ENCODE measurements around the gene FRRS1. TPM values are rescaled to one million over a fixed set of nuclear protein-coding genes. Genes with fewer than 3 reads are reported as not detected.

The FRRS1 gene
- total and polyA plus RNA-seq, 2 of the 4 experiments (the other 2 are of a cell fraction): 3.8 to 23.5 TPM

DNA sequence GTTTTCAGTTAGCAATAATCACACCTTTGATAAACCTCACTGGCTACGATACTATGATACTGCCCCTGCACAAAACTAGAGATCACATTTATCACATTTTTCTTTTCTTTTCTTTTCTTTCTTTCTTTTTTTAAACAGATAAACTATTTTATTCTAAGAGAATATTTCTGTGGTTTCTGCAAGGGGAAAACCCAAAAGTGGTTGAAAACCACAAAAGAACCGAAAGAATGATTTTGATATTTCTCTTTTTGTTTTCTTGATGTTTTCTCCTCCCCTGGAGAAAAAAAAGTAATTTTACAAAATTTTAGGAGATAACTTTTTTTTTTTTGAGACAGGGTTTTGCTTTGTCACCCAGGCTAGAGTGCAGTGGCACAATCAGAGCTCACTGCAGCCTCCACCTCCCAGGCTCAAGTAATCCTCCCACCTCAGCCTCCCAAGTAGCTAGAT is 18.4 kb upstream of the FRRS1 start:
- WGBS, 2 experiments (ENCODE audit: extremely low coverage in 2 of 2, insufficient read length in 1 of 2): no CpG with 5 or more reads among the region's 2 CpGs
- no peak for DNase-seq
- H4K20me1 ChIP-seq (ENCODE audit: insufficient read depth, low read length): no peaks in the 10 kb centered on the region
- peaks cover 3% of the 10 kb centered on the region; the same call in 1 of the 2 replicates for H3K27me3 ChIP-seq (ENCODE audit: control insufficient read depth, insufficient read depth, low read length)
- no TSS peak for BruUV-seq (replicated peaks)
- H3K4me2 ChIP-seq (ENCODE audit: low read depth, low read length): no peak overlapping the region
- H3K56ac ChIP-seq (ENCODE audit: extremely low read depth, insufficient read depth, low read length): no peak overlapping the region
- H2BK15ac ChIP-seq (ENCODE audit: low read depth, low read length): no peak overlapping the region
- H3K36me3 ChIP-seq (ENCODE audit: control insufficient read depth, insufficient read depth, low read length): no peaks in the 10 kb centered on the region
- H3K4me3 ChIP-seq (ENCODE audit: insufficient read depth, low read depth, low read length): no peak overlapping the region
- no peak overlapping the region for H2BK5ac ChIP-seq (ENCODE audit: low read depth, low read length, poor library complexity, severe bottlenecking)
- no peak for ATAC-seq (ENCODE audit: low read depth)
- dilution Hi-C loops (cut with HindIII; ENCODE audit: low sequenced_read_pairs, unreplicated experiment): no loop called here
- no peak overlapping the region for H4K91ac ChIP-seq (ENCODE audit: insufficient read depth, low read depth, low read length)
- ChIA-PET CTCF (no interaction called here), POLR2A (ENCODE audit: unreplicated experiment) (no interaction called here)
- in situ Hi-C loops (cut with MboI; ENCODE audit: low sequenced_read_pairs): no loop called here
- no peaks in the 10 kb centered on the region for H3K9me3 ChIP-seq (ENCODE audit: control insufficient read depth, insufficient read depth, low read length)
- H2AFZ ChIP-seq (replicated peaks; ENCODE audit: low read length, poor library complexity): no peak overlapping the region
- H4K8ac ChIP-seq (ENCODE audit: low read depth in 2 of 2, low read length in 2 of 2): no peak overlapping the region
- H3K4me1 ChIP-seq (ENCODE audit: control insufficient read depth, insufficient read depth, low read length): no peaks in the 10 kb centered on the region
- TF ChIP-seq CHD1 (IDR thresholded peaks at IDR 0.05; ENCODE audit: low read depth, low read length): no peak
- TF ChIP-seq MAZ (IDR thresholded peaks at IDR 0.05; ENCODE audit: borderline replicate concordance, low read depth, low read length): no peak
- TF ChIP-seq SMC3 (IDR thresholded peaks at IDR 0.05; ENCODE audit: low read depth, low read length): no peak
- TF ChIP-seq NFE2L2 (IDR thresholded peaks at IDR 0.05; ENCODE audit: low read depth, low read length): no peak
- no peak for TF ChIP-seq POLR2A (IDR thresholded peaks at IDR 0.05; ENCODE audit: low read depth, low read length)
- no peak for TF ChIP-seq BHLHE40 (IDR thresholded peaks at IDR 0.05; ENCODE audit: low read depth, low read length)
- TF ChIP-seq, protein P1, sequence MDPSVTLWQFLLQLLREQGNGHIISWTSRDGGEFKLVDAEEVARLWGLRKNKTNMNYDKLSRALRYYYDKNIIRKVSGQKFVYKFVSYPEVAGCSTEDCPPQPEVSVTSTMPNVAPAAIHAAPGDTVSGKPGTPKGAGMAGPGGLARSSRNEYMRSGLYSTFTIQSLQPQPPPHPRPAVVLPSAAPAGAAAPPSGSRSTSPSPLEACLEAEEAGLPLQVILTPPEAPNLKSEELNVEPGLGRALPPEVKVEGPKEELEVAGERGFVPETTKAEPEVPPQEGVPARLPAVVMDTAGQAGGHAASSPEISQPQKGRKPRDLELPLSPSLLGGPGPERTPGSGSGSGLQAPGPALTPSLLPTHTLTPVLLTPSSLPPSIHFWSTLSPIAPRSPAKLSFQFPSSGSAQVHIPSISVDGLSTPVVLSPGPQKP (IDR thresholded peaks at IDR 0.05; ENCODE audit: borderline replicate concordance, low read depth, low read length): no peak
- TF ChIP-seq, protein P2, sequence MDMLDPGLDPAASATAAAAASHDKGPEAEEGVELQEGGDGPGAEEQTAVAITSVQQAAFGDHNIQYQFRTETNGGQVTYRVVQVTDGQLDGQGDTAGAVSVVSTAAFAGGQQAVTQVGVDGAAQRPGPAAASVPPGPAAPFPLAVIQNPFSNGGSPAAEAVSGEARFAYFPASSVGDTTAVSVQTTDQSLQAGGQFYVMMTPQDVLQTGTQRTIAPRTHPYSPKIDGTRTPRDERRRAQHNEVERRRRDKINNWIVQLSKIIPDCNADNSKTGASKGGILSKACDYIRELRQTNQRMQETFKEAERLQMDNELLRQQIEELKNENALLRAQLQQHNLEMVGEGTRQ (IDR thresholded peaks at IDR 0.05; ENCODE audit: low read depth, low read length): no peak
- no peak for TF ChIP-seq FOS (IDR thresholded peaks at IDR 0.05; ENCODE audit: low read depth, low read length)
- TF ChIP-seq MXI1 (IDR thresholded peaks at IDR 0.05; ENCODE audit: borderline replicate concordance, low read depth, low read length): no peak
- H3K79me1 ChIP-seq (ENCODE audit: low read depth in 1 of 2, low read length in 2 of 2): no peaks in the 10 kb centered on the region
- H2BK120ac ChIP-seq (ENCODE audit: low read depth, low read length): no peak overlapping the region
- H3K27ac ChIP-seq (ENCODE audit: insufficient read depth, low read length): no peak overlapping the region
- H3K9me1 ChIP-seq (ENCODE audit: insufficient read depth, low read length): no peaks in the 10 kb centered on the region
- no peak overlapping the region for H2BK20ac ChIP-seq (ENCODE audit: low read depth, low read length)
- intact Hi-C loops (cut with micrococcal nuclease): no loop called here
- no peak overlapping the region for H2AK9ac ChIP-seq (replicated peaks; ENCODE audit: low read depth, low read length, poor library complexity)
- no peak overlapping the region for H2AK5ac ChIP-seq (ENCODE audit: low read depth, low read length)
- no peak overlapping the region for H3K4ac ChIP-seq (ENCODE audit: low read depth, low read length)
- no peak overlapping the region for H3K9ac ChIP-seq (ENCODE audit: low read depth, low read length)
- no peak overlapping the region for H3K18ac ChIP-seq (ENCODE audit: low read depth, low read length)
- H3K23ac ChIP-seq (ENCODE audit: low read depth, low read length): no peak overlapping the region
- no peak overlapping the region for H3K14ac ChIP-seq (replicated peaks; ENCODE audit: low read depth, low read length)
- no peak overlapping the region for H4K5ac ChIP-seq (ENCODE audit: low read depth, low read length)

Data from IMR-90 (cell line).